ENCODE measurements around the gene CDK5RAP3. TPM values are rescaled to one million over a fixed set of nuclear protein-coding genes. Genes with fewer than 3 reads are reported as not detected.

The CDK5RAP3 gene
- polyA plus RNA-seq, 2 of the 4 experiments (the other 2 are of a cell fraction) = 124 to 165 TPM

DNA sequence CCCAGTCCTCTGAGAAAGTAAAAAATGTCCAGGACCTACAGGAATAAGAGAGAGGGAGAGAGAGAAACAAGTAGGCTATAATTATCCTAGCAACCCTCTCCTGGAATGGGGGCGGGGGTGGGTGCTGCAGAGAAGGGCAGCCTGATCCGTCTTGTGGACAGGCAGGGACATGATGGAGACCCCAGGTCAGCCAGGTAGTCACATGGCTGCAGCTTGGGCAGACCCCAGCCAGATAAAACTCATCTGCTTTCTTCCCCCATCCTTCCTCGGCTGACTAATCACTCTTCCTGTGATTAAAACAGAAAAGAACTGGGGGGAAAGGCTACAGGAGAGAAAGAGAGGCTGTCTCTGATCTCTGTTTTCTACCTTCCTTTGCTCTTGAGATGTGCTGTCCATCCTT, 34.1 kb downstream of the CDK5RAP3 start:
- ChIA-PET POLR2A (interaction anchor here (1.5 kb wide), 1 partner anchor 34 kb away, joined by 4 read pairs; the partner anchor contains the start of gene CDK5RAP3), CTCF (interaction anchor here (1.0 to 18.5 kb wide), 4 partner anchors 11 to 48 kb away, joined by 3 to 766 read pairs (median 92); partner anchors contain the start of gene CDK5RAP3)
- TF ChIP-seq SREBF2 (IDR thresholded peaks at IDR 0.05) = no peak
- TF ChIP-seq NR3C1 (IDR thresholded peaks at IDR 0.05) = no peak
- TF ChIP-seq JUNB (IDR thresholded peaks at IDR 0.05) = no peak
- TF ChIP-seq, protein P1, sequence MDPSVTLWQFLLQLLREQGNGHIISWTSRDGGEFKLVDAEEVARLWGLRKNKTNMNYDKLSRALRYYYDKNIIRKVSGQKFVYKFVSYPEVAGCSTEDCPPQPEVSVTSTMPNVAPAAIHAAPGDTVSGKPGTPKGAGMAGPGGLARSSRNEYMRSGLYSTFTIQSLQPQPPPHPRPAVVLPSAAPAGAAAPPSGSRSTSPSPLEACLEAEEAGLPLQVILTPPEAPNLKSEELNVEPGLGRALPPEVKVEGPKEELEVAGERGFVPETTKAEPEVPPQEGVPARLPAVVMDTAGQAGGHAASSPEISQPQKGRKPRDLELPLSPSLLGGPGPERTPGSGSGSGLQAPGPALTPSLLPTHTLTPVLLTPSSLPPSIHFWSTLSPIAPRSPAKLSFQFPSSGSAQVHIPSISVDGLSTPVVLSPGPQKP (IDR thresholded peaks at IDR 0.05; ENCODE audit: low read depth, low read length) = no peak
- TF ChIP-seq RFX5 (IDR thresholded peaks at IDR 0.05) = no peak
- TF ChIP-seq, protein P2, sequence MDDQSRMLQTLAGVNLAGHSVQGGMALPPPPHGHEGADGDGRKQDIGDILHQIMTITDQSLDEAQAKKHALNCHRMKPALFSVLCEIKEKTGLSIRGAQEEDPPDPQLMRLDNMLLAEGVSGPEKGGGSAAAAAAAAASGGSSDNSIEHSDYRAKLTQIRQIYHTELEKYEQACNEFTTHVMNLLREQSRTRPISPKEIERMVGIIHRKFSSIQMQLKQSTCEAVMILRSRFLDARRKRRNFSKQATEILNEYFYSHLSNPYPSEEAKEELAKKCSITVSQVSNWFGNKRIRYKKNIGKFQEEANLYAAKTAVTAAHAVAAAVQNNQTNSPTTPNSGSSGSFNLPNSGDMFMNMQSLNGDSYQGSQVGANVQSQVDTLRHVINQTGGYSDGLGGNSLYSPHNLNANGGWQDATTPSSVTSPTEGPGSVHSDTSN (IDR thresholded peaks at IDR 0.05) = no peak
- no peak for TF ChIP-seq ZC3H11A (IDR thresholded peaks at IDR 0.05)
- TF ChIP-seq POLR2A (IDR thresholded peaks at IDR 0.05; ENCODE audit: low read length) = no peak
- TF ChIP-seq ZNF302 (CRISPR knock-in tag; IDR thresholded peaks at IDR 0.05) = no peak
- Histone ChIP-seq H3K9me3 (no peaks in the 10 kb centered on the region), H3K4me2 (no peak overlapping the region), H3K27ac (peak overlapping the region in 1 of 2 experiments; percentile 39; a peak in 2 of 6 replicates), H3K4me3 (no peak overlapping the region), H3K4me1 (peaks cover 16% of the 10 kb centered on the region)
- no peak for ATAC-seq
- no peak for DNase-seq (ENCODE audit: low read depth in 1 of 2, low spot score in 1 of 2)
- 63% methylated on average over 3 of the region's 3 CpGs for WGBS (ENCODE audit: missing lambda C conversion rate)
- FAIRE-seq = no peak

DNA sequence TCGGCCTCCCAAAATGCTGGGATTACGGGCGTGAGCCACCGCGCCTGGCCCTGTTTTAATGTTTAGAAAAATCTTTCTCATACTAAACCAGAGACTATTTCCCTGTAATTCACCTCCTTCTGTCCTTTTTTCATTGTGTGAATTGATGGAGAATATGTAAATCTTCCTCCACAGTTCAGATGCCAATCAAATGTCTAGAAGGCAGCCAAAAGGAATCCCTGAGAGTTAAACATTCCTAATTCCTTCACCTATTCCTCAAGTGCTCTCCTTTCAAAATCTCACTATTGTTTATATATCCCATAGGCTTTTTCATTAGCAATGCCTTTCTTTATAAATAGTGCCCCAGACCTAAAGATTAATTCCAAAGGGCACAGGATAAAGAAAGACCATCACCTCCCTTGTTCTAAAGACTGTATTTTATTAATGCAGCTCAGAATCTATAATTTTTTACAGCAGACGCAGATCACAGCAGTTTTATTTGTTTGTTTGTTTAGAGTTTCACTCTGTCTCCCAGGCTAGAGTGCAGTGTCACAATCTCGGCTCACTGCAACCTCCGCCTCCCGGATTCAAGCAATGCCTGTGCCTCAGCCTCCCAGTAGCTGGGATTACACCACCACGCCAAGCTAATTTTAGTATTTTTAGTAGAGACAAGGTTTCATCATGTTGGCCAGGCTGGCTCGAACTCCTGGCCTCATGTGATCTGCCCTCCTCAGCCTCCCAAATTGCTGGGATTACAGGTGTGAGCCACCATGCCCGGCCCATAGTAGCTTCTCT, 36.2 kb downstream of the CDK5RAP3 start:
- CTCF ChIA-PET = interaction anchor here (0.5 to 18.5 kb wide), 7 partner anchors 9 to 164 kb away, joined by 3 to 766 read pairs (median 6); partner anchors contain the start of gene CDK5RAP3
- no peak for DNase-seq (ENCODE audit: low read depth in 1 of 2, low spot score in 1 of 2)
- no peak for ATAC-seq
- FAIRE-seq = no peak
- TF ChIP-seq ZC3H11A (IDR thresholded peaks at IDR 0.05) (no peak), CHD4 (IDR thresholded peaks at IDR 0.05; ENCODE audit: borderline replicate concordance) (no peak), CEBPB (IDR thresholded peaks at IDR 0.05) (no peak), ESRRA (IDR thresholded peaks at IDR 0.05; ENCODE audit: borderline replicate concordance, low read length) (no peak)
- TF ChIP-seq, protein P3, sequence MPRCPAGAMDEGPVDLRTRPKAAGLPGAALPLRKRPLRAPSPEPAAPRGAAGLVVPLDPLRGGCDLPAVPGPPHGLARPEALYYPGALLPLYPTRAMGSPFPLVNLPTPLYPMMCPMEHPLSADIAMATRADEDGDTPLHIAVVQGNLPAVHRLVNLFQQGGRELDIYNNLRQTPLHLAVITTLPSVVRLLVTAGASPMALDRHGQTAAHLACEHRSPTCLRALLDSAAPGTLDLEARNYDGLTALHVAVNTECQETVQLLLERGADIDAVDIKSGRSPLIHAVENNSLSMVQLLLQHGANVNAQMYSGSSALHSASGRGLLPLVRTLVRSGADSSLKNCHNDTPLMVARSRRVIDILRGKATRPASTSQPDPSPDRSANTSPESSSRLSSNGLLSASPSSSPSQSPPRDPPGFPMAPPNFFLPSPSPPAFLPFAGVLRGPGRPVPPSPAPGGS (IDR thresholded peaks at IDR 0.05) = no peak
- H3K4me2 ChIP-seq = no peak overlapping the region
- H3K4me3 ChIP-seq = no peak overlapping the region
- no peaks in the 10 kb centered on the region for H3K9me3 ChIP-seq
- POLR2A ChIA-PET = no interaction called here
- WGBS (ENCODE audit: missing lambda C conversion rate) = 83% methylated on average over 12 of the region's 12 CpGs
- peaks cover 17% of the 10 kb centered on the region for H3K4me1 ChIP-seq
- no peak overlapping the region for H3K27ac ChIP-seq

DNA sequence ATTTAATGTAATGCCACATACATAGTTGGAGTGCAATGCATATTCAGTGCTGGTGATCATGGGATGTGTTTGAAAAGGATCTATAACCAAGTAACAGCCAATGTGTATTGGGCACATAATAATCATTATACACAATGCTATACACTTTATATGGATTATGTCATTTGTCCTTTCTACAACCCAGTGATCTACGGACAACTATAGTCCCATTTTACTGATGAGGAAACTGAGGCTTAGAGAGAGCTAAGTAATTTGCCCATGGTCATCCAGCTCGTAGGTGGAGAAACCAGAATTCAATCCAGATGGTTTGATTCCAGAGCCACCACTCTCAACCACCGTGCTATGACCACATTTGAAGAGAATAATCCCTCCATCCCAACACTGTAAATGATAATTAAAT, 39.3 kb downstream of the CDK5RAP3 start:
- no peak for DNase-seq (ENCODE audit: low read depth in 1 of 2, low spot score in 1 of 2)
- ATAC-seq = no peak
- Histone ChIP-seq H3K9me3 (no peaks in the 10 kb centered on the region), H3K4me2 (no peak overlapping the region), H3K4me3 (no peak overlapping the region), H3K4me1 (0 out of 3 replicates have a peak, but pooled peaks cover 3% of the 10 kb centered on the region), H3K27ac (no peak overlapping the region)
- ChIA-PET POLR2A (interaction anchor here (0.6 kb wide), 1 partner anchor 62 kb away, joined by 3 read pairs; no protein-coding TSS in a partner anchor), CTCF (interaction anchor here (0.6 to 18.5 kb wide), 11 partner anchors 10 to 167 kb away, joined by 3 to 766 read pairs (median 7); partner anchors contain the start of genes CDK5RAP3, PNPO and PRR15L)
- WGBS (ENCODE audit: missing lambda C conversion rate) = 66% methylated on average over 3 of the region's 3 CpGs
- TF ChIP-seq RFX5 (IDR thresholded peaks at IDR 0.05) (no peak), CBX8 (IDR thresholded peaks at IDR 0.05) (no peak), RCOR1 (IDR thresholded peaks at IDR 0.05; ENCODE audit: low read depth, low read length) (no peak)
- no peak for FAIRE-seq
